Testis (tissue), 2 donors: ENCODE measurements around the gene NRXN3.

Experiments used
- POLR2A ChIP-seq: fragments of 450-650 bp; IDR thresholded peaks from one replicate; pipeline ENCODE4 v1.6.1; 2017; ENCODE audit warnings: antibody characterized with exemption, mild to moderate bottlenecking, moderate library complexity
- TF ChIP-seq, protein P1 (sequence below), 3 experiments: fragments of 450-650 bp in 2 of 3; fragments of 200-600 bp in 1 of 3; sonication (generic) in 1 of 3; IDR thresholded peaks; one replicate each; pipeline ENCODE4 v1.5.1; 2016 to 2019; ENCODE audit warnings: antibody characterized with exemption in 3 of 3, mild to moderate bottlenecking in 2 of 3, moderate library complexity in 1 of 3

DNA sequence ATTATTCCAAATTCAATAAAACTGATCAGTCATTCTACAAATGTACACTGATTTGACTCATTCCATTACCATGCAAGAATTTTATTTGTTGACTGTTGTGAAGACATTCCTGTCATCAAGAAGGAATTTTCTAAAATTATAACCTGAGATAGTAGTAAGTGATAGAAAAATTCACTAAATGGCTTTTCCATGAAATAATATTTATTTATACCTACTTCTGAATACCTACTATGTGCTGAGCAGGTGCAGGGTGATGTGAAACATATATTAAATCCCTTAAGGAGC, 841.7 kb downstream of the NRXN3 start:
- TF ChIP-seq, protein P1, sequence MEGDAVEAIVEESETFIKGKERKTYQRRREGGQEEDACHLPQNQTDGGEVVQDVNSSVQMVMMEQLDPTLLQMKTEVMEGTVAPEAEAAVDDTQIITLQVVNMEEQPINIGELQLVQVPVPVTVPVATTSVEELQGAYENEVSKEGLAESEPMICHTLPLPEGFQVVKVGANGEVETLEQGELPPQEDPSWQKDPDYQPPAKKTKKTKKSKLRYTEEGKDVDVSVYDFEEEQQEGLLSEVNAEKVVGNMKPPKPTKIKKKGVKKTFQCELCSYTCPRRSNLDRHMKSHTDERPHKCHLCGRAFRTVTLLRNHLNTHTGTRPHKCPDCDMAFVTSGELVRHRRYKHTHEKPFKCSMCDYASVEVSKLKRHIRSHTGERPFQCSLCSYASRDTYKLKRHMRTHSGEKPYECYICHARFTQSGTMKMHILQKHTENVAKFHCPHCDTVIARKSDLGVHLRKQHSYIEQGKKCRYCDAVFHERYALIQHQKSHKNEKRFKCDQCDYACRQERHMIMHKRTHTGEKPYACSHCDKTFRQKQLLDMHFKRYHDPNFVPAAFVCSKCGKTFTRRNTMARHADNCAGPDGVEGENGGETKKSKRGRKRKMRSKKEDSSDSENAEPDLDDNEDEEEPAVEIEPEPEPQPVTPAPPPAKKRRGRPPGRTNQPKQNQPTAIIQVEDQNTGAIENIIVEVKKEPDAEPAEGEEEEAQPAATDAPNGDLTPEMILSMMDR (IDR thresholded peaks at IDR 0.05) = no peak
- no peak for TF ChIP-seq POLR2A
